Upper lobe of left lung (tissue), 6 donors: Measurements from ENCODE around the gene PHF5A. TPM values are rescaled to one million over a fixed set of nuclear protein-coding genes. Genes with fewer than 3 reads are reported as not detected.

Experiments
- ATAC-seq, 2 donors: fragments of 200-7000 bp; cut with Tn5 transposase; one replicate each; pipeline ENCODE4 v1.9.1; 2022; ENCODE audit warnings: mild to moderate bottlenecking in 2 of 2, moderate library complexity in 2 of 2; ENCODE audit not compliant: low FRiP score in 2 of 2
- DNase-seq, 2 donors: peaks; one replicate each; pipeline ENCODE4 v3.0.0-alpha.2; 2019 to 2020
- H3K27ac ChIP-seq, 4 donors: fragments of 200-600 bp; sonication (generic); one replicate each; pipeline ENCODE4 v1.5.1; 2016 to 2019
- H3K27me3 ChIP-seq, 4 donors: fragments of 200-600 bp; sonication (generic); one replicate each; pipeline ENCODE4 v1.5.1; 2017 to 2019
- H3K36me3 ChIP-seq, 4 donors: fragments of 200-600 bp; sonication (generic); one replicate each; pipeline ENCODE4 v1.5.1; 2016 to 2019
- H3K4me1 ChIP-seq, 4 donors: fragments of 200-600 bp; sonication (generic); one replicate each; pipeline ENCODE4 v1.5.1; 2018 to 2019
- H3K4me3 ChIP-seq, 4 donors: fragments of 200-600 bp; sonication (generic); one replicate each; pipeline ENCODE4 v1.5.1; 2017 to 2019; ENCODE audit warnings: mild to moderate bottlenecking in 2 of 4, moderate library complexity in 1 of 4
- H3K9me3 ChIP-seq, 4 donors: fragments of 200-600 bp; sonication (generic); one replicate each; pipeline ENCODE4 v1.5.1; 2018 to 2019
- EP300 ChIP-seq, 4 donors: sonication (generic); formaldehyde crosslinking; IDR thresholded peaks; one replicate each; pipeline ENCODE4 v1.5.1; 2017; ENCODE audit warnings: antibody characterized with exemption in 4 of 4, control low read depth in 2 of 4
- POLR2A ChIP-seq, 4 donors: fragments of 450-650 bp; IDR thresholded peaks; one replicate each; pipeline ENCODE4 v1.5.1; 2016 to 2017; ENCODE audit warnings: antibody characterized with exemption in 4 of 4, mild to moderate bottlenecking in 2 of 4
- POLR2AphosphoS5 ChIP-seq, 2 donors: sonication (generic); formaldehyde crosslinking; IDR thresholded peaks; one replicate each; pipeline ENCODE4 v1.5.1; 2017; ENCODE audit warnings: antibody characterized with exemption in 2 of 2
- WGBS, 2 donors: methylation state at CpG; one replicate each; pipeline ENCODE4 v1.1.5; 2017 to 2018; 5-methylcytosine and 5-hydroxymethylcytosine counted together
- total RNA-seq, 6 donors: library from RNA; depleted of rRNA in 4 of 6; stranded (reverse); fragments of >200 nt in 4 of 6; gene quantifications; one replicate each; pipeline versions ENCODE4 v1.1.0 to v1.2.1, GENCODE V29; 2016 to 2021
- TF ChIP-seq, protein P1 (sequence below), 6 experiments: fragments of 450-650 bp in 4 of 6; fragments of 200-600 bp in 2 of 6; sonication (generic) in 2 of 6; IDR thresholded peaks; one replicate each; pipeline ENCODE4 v1.5.1; 2016 to 2019; ENCODE audit warnings: antibody characterized with exemption in 6 of 6
- donor health status: DM: no; HTN: no; CAD: no; lungs with moderate emphysema.
- donor health status: DM: no; HTN: yes; CAD: no; lungs with severe emphysema.

The PHF5A gene
- total RNA-seq, 6 donors from 2014 or later: 9.4 to 49.3 (median 31.2) TPM

- ATAC-seq (no peak), DNase-seq (peak in 1 of 2 donors; percentile 67)
- TF ChIP-seq POLR2AphosphoS5 (IDR thresholded peaks at IDR 0.05): no peak
- TF ChIP-seq EP300 (IDR thresholded peaks at IDR 0.05): no peak
- TF ChIP-seq POLR2A (IDR thresholded peaks at IDR 0.05): no peak
- TF ChIP-seq, protein P1, sequence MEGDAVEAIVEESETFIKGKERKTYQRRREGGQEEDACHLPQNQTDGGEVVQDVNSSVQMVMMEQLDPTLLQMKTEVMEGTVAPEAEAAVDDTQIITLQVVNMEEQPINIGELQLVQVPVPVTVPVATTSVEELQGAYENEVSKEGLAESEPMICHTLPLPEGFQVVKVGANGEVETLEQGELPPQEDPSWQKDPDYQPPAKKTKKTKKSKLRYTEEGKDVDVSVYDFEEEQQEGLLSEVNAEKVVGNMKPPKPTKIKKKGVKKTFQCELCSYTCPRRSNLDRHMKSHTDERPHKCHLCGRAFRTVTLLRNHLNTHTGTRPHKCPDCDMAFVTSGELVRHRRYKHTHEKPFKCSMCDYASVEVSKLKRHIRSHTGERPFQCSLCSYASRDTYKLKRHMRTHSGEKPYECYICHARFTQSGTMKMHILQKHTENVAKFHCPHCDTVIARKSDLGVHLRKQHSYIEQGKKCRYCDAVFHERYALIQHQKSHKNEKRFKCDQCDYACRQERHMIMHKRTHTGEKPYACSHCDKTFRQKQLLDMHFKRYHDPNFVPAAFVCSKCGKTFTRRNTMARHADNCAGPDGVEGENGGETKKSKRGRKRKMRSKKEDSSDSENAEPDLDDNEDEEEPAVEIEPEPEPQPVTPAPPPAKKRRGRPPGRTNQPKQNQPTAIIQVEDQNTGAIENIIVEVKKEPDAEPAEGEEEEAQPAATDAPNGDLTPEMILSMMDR (IDR thresholded peaks at IDR 0.05): no peak
- H3K9me3 ChIP-seq: no peaks in the 10 kb centered on the region
- H3K27ac ChIP-seq: no peak overlapping the region
- no peaks in the 10 kb centered on the region for H3K4me1 ChIP-seq
- H3K36me3 ChIP-seq: peaks cover 17 to 74% (median 56%) of the 10 kb centered on the region in 4 donors
- no peaks in the 10 kb centered on the region for H3K27me3 ChIP-seq
- no peak overlapping the region for H3K4me3 ChIP-seq
- 83 to 94% methylated on average over 5 to 23 of the region's 23 CpGs for WGBS, 2 donors
Measured at GRCh38 chr22:41507330-41508063, 39.0 kb upstream of the PHF5A start.

DNA sequence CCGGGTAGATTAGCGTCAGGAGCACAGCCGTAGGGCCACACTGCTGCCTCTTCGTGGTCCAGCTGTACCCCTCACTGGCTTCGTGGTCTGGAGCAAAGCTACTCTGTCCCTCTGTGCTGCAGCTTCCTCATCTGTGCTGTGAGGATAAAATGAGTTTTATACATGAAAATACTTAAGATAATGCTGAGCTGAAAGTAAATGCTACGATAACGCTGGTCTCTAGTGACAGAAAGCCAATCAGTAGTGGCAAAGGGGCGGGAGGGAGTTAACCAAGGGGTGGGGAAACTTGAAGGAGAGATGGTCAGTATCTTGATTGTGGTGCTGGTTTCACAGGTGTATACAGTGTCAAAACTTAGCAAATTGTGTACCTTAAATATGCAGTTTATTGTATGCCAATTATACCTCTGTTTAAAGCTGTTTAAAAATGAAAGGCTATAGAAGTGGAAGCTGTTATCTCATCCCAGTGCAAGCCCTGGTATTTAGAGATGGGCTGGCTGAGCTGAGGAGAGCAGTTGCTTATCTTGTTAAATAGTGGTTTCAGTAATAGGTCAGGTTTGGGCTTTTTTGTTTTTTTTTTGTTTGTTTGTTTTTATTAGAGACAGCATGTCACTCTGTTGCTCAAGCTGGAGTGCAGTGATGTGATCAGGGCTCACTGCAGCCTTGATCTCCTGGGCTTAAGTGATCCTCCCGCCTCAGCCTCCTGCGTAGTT is 37.2 kb upstream of the PHF5A start:
- H3K27me3 ChIP-seq: no peaks in the 10 kb centered on the region
- TF ChIP-seq EP300 (IDR thresholded peaks at IDR 0.05) (no peak), POLR2AphosphoS5 (IDR thresholded peaks at IDR 0.05) (no peak), POLR2A (IDR thresholded peaks at IDR 0.05) (no peak)
- TF ChIP-seq, protein P1 (IDR thresholded peaks at IDR 0.05): no peak
- H3K4me1 ChIP-seq: no peaks in the 10 kb centered on the region
- WGBS, 2 donors: 94 to 96% methylated on average over 10 of the region's 10 CpGs
- ATAC-seq: no peak
- DNase-seq: no peak
- H3K27ac ChIP-seq: no peak overlapping the region
- H3K4me3 ChIP-seq: no peak overlapping the region
- peaks cover 15 to 75% (median 57%) of the 10 kb centered on the region in 4 donors for H3K36me3 ChIP-seq
- no peaks in the 10 kb centered on the region for H3K9me3 ChIP-seq

GRCh38 chr22:41504816-41505215 is 36.3 kb upstream of the PHF5A start:
- no peak overlapping the region for H3K4me3 ChIP-seq
- WGBS, 2 donors: 75 to 86% methylated on average over 4 of the region's 4 CpGs
- ATAC-seq (no peak), DNase-seq (no peak)
- no peaks in the 10 kb centered on the region for H3K4me1 ChIP-seq
- no peaks in the 10 kb centered on the region for H3K9me3 ChIP-seq
- peaks cover 15 to 75% (median 60%) of the 10 kb centered on the region in 4 donors for H3K36me3 ChIP-seq
- no peak overlapping the region for H3K27ac ChIP-seq
- TF ChIP-seq EP300 (IDR thresholded peaks at IDR 0.05) (no peak), POLR2AphosphoS5 (IDR thresholded peaks at IDR 0.05) (no peak), POLR2A (IDR thresholded peaks at IDR 0.05) (no peak)
- TF ChIP-seq, protein P1 (IDR thresholded peaks at IDR 0.05): no peak
- H3K27me3 ChIP-seq: no peaks in the 10 kb centered on the region

GRCh38 chr22:41504397-41504796 is 35.9 kb upstream of the PHF5A start:
- WGBS, 2 donors: 83 to 95% methylated on average over 7 of the region's 7 CpGs
- Histone ChIP-seq H3K27me3 (no peaks in the 10 kb centered on the region), H3K4me3 (no peak overlapping the region), H3K4me1 (no peaks in the 10 kb centered on the region), H3K27ac (no peak overlapping the region), H3K9me3 (no peaks in the 10 kb centered on the region), H3K36me3 (peaks cover 15 to 77% (median 61%) of the 10 kb centered on the region in 4 donors)
- TF ChIP-seq POLR2A (IDR thresholded peaks at IDR 0.05) (no peak), POLR2AphosphoS5 (IDR thresholded peaks at IDR 0.05) (no peak), EP300 (IDR thresholded peaks at IDR 0.05) (no peak)
- TF ChIP-seq, protein P1 (IDR thresholded peaks at IDR 0.05): no peak
- ATAC-seq (peak in 1 of 2 donors; percentile 59), DNase-seq (no peak)
